ENCODE data around the gene MEIS2. TPM values are rescaled to one million over a fixed set of nuclear protein-coding genes. Genes with fewer than 3 reads are reported as not detected.

The MEIS2 gene
- total and polyA plus RNA-seq, 2 donors (not counting 3 experiments of a cell fraction or from before 2014, with no cell fraction given): 22.5 to 26.2 TPM

DNA sequence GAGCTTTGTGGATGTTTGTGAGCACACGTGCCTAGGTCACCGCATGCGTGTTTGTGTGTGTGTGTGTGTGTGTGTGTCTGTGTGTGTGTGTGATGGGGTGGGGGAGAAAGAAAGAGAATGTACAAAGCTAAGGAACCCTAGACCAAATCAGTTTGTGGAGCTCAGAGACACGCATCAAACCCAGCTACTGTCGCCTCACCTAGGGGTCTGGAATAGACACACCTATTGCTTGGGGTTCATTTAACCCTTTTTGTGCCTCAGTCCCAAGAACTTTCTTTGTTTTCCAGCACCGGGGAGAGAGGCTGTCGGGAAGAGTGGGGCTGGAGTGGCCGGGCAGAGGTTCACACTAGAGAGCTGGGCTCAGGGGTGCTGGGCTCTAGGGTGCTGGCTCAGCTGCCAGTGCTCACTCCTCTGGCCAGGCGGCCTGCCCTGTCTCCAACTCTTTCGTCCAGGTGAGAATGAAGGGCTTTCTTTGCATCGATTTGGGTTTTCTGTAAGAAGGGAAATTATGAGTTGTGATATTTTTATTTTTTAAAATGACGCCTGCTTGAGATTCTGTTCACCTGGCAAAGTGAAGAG is 221.6 kb downstream of the MEIS2 start:
- Histone ChIP-seq H3K4me1 (ENCODE audit: control insufficient read depth, extremely low read depth, insufficient read depth, low read length) (peaks cover 4% of the 10 kb centered on the region), H2AFZ (ENCODE audit: low read depth, low read length) (no peak overlapping the region), H3K79me2 (ENCODE audit: control insufficient read depth, insufficient read depth, low read length) (no peaks in the 10 kb centered on the region), H3K4me3 (replicated peaks in 1 of 3; ENCODE audit: insufficient read depth in 1 of 3, low read depth in 1 of 3, low read length in 3 of 3) (no peak overlapping the region), H3K27me3 (ENCODE audit: control insufficient read depth in 2 of 2, insufficient read depth in 2 of 2, low read length in 2 of 2) (peaks cover 75 to 98% of the 10 kb centered on the region in 2 experiments), H3K36me3 (ENCODE audit: control insufficient read depth in 2 of 2, extremely low read depth in 1 of 2, insufficient read depth in 2 of 2, low read length in 2 of 2) (no peaks in the 10 kb centered on the region), H4K20me1 (replicated peaks; ENCODE audit: control insufficient read depth, extremely low read depth, insufficient read depth, low read length) (no peaks in the 10 kb centered on the region), H3K27ac (ENCODE audit: insufficient read depth, low read depth, low read length) (no peak overlapping the region), H3K9ac (replicated peaks; ENCODE audit: extremely low read depth, insufficient read depth, low read length) (no peak overlapping the region), H3K4me2 (ENCODE audit: insufficient read depth, low read length) (no peak overlapping the region), H3K9me1 (replicated peaks; ENCODE audit: control insufficient read depth, extremely low read depth, insufficient read depth, low read length) (no peaks in the 10 kb centered on the region), H3K9me3 (replicated peaks; ENCODE audit: control insufficient read depth, insufficient read depth, low read length) (no peaks in the 10 kb centered on the region)
- intact Hi-C loops (cut with micrococcal nuclease) (no loop called here), dilution Hi-C loops (cut with MboI; ENCODE audit: extremely low pct_ligation_motif_present, low sequenced_read_pairs) (no loop called here)
- BruUV-seq (replicated peaks): no TSS peak
- ChIA-PET CTCF (interaction anchor here (0.7 to 5.0 kb wide), 7 partner anchors 9 to 1589 kb away, joined by 3 to 22 read pairs (median 4); no protein-coding TSS in a partner anchor), POLR2A (no interaction called here)
- TF ChIP-seq GATA2 (IDR thresholded peaks at IDR 0.05; ENCODE audit: insufficient read depth, insufficient read length, low read depth, low read length): no peak
- peak; percentile 24 for TF ChIP-seq EZH2 (IDR thresholded peaks at IDR 0.05; ENCODE audit: borderline replicate concordance, low read depth, low read length, severe bottlenecking)
- FAIRE-seq: no peak
- DNase-seq (ENCODE audit: low read depth, low spot score): no peak

GRCh38 chr15:36877796-36878683 is 222.3 kb downstream of the MEIS2 start:
- Histone ChIP-seq H3K9me3 (replicated peaks; ENCODE audit: control insufficient read depth, insufficient read depth, low read length) (no peaks in the 10 kb centered on the region), H3K79me2 (ENCODE audit: control insufficient read depth, insufficient read depth, low read length) (no peaks in the 10 kb centered on the region), H3K4me3 (replicated peaks in 1 of 3; ENCODE audit: insufficient read depth in 1 of 3, low read depth in 1 of 3, low read length in 3 of 3) (no peak overlapping the region), H4K20me1 (replicated peaks; ENCODE audit: control insufficient read depth, extremely low read depth, insufficient read depth, low read length) (no peaks in the 10 kb centered on the region), H3K4me1 (ENCODE audit: control insufficient read depth, extremely low read depth, insufficient read depth, low read length) (peaks cover 3% of the 10 kb centered on the region), H2AFZ (ENCODE audit: low read depth, low read length) (no peak overlapping the region), H3K9ac (replicated peaks; ENCODE audit: extremely low read depth, insufficient read depth, low read length) (no peak overlapping the region), H3K4me2 (ENCODE audit: insufficient read depth, low read length) (no peak overlapping the region), H3K27me3 (ENCODE audit: control insufficient read depth in 2 of 2, insufficient read depth in 2 of 2, low read length in 2 of 2) (peaks cover 73 to 94% of the 10 kb centered on the region in 2 experiments), H3K36me3 (ENCODE audit: control insufficient read depth in 2 of 2, extremely low read depth in 1 of 2, insufficient read depth in 2 of 2, low read length in 2 of 2) (no peaks in the 10 kb centered on the region), H3K27ac (ENCODE audit: insufficient read depth, low read depth, low read length) (no peak overlapping the region), H3K9me1 (replicated peaks; ENCODE audit: control insufficient read depth, extremely low read depth, insufficient read depth, low read length) (no peaks in the 10 kb centered on the region)
- intact Hi-C loops (cut with micrococcal nuclease) (no loop called here), dilution Hi-C loops (cut with MboI; ENCODE audit: extremely low pct_ligation_motif_present, low sequenced_read_pairs) (no loop called here)
- TF ChIP-seq MYC (IDR thresholded peaks at IDR 0.05; ENCODE audit: low read depth, low read length): no peak
- no peak for TF ChIP-seq FOS (IDR thresholded peaks at IDR 0.05; ENCODE audit: borderline replicate concordance, insufficient read depth, low read length)
- no peak for TF ChIP-seq EZH2 (IDR thresholded peaks at IDR 0.05; ENCODE audit: borderline replicate concordance, low read depth, low read length, severe bottlenecking)
- FAIRE-seq (peak; percentile 28), DNase-seq (ENCODE audit: low read depth, low spot score) (no peak)
- CTCF ChIA-PET: interaction anchor here (0.7 to 5.0 kb wide), 7 partner anchors 8 to 1588 kb away, joined by 3 to 22 read pairs (median 4); no protein-coding TSS in a partner anchor
- POLR2A ChIA-PET: no interaction called here
- BruUV-seq (replicated peaks): no TSS peak
